GM12801 (cell line): ENCODE measurements around the gene CS.

Experiments used
- TF ChIP-seq, protein P1 (sequence below): IDR thresholded peaks from one replicate; pipeline ENCODE4 v1.5.1; 2011; ENCODE audit warnings: control low read depth; ENCODE audit not compliant: insufficient read length; ENCODE audit errors: extremely low read depth

Gene CS

DNA sequence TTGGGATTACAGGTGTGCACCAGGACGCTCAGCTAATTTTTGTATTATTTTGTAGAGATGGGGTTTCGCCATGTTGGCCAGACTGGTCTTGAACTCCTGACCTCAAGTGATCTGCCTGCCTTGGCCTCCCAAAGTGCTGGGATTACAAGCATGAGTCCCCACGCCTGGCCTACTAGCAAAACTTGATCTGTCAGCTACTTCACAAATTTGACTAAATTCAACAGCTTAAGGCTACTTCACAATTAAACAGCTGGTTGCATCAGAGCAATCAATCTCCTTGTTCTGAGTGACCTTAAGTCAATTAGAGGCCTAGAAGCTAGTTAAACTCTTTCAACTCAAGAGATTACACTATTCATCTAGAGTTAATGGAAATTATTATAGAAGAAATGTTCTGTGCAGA lies 21.2 kb downstream of the CS start:
- TF ChIP-seq, protein P1, sequence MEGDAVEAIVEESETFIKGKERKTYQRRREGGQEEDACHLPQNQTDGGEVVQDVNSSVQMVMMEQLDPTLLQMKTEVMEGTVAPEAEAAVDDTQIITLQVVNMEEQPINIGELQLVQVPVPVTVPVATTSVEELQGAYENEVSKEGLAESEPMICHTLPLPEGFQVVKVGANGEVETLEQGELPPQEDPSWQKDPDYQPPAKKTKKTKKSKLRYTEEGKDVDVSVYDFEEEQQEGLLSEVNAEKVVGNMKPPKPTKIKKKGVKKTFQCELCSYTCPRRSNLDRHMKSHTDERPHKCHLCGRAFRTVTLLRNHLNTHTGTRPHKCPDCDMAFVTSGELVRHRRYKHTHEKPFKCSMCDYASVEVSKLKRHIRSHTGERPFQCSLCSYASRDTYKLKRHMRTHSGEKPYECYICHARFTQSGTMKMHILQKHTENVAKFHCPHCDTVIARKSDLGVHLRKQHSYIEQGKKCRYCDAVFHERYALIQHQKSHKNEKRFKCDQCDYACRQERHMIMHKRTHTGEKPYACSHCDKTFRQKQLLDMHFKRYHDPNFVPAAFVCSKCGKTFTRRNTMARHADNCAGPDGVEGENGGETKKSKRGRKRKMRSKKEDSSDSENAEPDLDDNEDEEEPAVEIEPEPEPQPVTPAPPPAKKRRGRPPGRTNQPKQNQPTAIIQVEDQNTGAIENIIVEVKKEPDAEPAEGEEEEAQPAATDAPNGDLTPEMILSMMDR: no peak

DNA sequence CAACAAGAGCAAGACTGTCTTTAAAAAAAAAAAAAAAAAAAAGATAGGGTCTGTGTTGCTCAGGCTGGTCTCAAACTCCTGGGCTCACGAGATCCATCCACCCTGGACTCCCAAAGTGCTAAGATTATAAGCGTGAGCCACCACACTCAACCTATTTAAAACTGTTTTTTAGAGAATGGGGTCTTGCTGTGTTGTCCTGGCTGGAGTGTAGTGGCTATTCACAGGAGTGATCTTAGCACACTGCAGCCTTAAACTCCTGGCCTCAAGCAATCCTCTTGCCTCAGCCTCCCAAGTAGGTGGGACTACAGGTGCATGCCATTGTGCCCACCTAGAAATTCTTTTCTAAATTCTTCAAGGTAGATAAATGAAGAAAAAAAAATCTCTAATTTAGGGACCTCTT lies 25.8 kb downstream of the CS start:
- TF ChIP-seq, protein P1: no peak

DNA sequence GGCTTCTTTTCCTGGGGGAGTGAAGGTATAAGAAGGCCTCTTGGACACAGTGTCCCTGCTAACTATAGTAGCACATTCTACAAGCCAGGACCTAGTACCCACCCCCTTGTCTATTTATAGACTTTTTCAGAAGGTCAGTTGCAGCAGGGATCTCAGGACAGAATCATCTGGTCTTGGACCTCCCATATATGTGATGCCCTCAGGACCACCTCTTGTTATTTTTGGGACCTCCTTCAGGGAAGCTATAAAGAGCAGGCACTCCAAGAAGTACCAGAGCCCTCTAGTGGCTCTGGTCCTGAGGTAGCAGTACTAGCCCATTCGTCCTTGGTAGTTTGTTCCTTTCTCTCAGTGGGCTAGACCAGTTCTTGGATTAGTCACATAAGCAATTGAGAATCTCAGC lies 29.1 kb downstream of the CS start:
- TF ChIP-seq, protein P1: no peak

DNA sequence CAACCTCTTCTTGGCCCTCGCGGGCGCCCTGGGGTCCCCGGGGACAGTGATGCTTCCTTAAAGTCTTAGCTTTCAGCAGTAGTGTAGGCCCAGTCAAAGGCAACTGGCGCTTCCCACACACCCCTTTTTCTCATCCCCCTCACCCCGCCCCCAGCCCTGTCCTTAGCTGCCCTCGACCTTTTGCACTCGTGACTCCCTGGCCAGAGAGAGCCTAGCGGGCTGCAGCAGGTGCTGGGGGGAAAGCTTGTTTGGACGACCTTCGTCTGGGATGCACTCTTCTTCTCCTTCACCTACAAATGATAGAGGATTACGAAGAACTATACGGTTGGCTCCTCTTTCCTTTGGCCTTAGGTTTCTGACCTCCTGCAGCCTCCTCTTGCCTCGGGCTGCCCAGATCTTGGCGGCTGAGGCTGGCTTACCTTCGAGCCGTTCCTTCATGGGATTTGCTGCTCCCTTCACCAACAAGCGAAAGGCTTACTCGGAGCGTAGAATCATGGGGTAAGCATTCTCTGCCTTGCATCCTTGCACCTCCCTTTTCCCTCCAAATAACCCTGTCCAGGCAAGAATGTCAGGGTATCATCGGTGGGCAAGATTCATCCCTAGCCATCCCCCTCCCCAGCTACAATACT lies 32.6 kb downstream of the CS start:
- TF ChIP-seq, protein P1: no peak

DNA sequence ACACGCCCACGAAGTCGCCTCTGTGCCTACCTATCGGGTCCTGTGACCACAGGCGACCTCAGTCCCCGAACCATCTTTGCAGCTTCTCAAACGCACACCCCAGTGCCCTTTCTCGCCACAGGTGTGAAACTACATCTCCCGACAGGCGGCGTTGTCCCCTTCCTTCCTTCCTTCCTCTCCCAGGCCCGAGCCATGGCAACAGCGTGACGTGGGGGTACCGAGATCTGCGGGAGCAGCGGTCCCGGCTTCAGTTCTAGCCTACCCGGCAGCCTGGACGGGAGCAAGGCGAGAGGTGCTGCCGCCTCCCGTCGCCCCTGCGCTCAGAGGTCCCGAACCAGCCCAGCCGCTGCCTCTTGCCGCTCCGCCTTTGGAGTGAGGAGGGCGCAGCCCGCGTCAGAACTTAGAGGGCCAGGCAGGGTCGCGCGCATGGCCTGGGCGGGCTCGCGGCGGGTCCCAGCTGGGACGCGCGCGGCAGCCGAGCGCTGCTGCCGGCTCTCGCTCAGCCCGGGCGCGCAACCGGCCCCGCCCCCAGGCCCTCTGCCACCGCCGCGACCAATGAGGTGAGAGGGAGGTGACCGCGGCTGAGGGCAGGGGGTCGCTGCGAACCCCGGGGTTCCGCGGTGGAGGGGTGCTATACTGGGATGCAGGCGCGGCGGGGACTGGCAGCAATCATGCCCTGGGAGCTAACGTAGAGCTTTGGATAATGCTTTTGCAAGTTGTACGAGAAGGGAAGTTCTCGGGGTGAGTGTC lies 33.3 kb downstream of the CS start, which contains the start of gene COQ10A:
Gene COQ10A, plus strand, starts transcription at position 250 of the 750 bp plus-strand sequence. Its CDS starts 177 bp downstream, at position 427.
- TF ChIP-seq, protein P1: no peak

DNA sequence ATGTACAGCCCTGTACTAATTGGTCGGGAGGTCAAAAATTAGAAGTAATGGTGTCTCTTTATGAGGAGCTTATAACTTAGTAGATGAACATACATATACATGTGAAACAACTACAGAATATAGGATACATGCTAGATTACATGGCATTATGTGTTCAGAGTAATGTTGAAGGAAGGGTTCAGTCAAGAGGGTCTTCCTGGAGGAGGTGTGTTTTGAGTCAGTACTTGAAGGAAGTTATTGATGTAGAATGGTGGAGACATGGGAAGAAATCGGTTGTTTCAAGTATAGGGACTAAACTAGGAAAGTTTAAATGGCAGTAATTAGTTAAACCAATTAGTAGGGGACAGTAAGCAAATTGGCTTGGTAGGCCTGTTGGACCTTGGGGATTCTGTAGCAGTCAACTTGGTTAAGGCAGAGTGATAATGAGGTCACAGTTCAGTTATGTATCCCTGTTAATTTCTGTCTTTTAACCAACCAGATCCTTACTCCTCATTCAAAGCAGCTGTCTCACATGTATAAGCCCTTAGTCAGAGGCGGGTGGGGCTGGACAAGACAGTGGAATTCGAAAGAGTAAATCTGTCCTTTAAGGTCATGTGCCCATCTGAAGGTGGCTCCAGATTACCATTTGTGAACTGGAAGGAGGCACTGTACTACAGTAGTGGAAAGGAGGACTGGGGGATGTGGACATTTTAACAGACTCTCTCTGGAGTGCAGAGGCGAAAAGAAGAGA lies 38.5 kb downstream of the CS start:
- TF ChIP-seq, protein P1: no peak

DNA sequence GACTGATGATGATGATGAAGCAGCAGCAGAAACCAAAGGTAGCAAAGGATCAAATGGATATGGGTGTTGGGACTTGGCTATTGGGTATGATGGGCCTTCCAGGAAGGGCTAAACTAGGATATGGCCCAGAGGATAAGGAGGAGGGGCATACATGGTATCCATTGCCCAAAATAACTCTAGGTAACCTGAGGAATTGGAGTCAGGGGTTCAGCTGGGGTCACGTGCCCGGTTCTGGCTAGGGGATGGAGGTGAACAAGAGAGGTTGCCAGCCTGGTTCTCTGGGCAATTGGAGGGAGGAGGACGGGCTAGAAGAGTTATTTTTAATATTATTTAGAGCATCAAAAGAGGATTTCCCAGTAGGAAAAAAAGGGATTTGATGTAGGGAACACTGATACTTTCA lies 39.2 kb downstream of the CS start:
- TF ChIP-seq, protein P1: no peak
